Stimulated activated naive CD4-positive, alpha-beta T cell treated with Interleukin-2 at 50 U/mL for 16 hours (primary cell): ENCODE results near the gene ABCA9.
"Not testable (repeated sequence)": the region's sequence is repeated elsewhere in the genome, so short reads cannot be mapped to it uniquely, and the experiment has no call there.

Experiments used
- DNase-seq: peaks from one replicate; lab custom pipeline; 2025; lab: John Stamatoyannopoulos, UW

Gene ABCA9

DNA sequence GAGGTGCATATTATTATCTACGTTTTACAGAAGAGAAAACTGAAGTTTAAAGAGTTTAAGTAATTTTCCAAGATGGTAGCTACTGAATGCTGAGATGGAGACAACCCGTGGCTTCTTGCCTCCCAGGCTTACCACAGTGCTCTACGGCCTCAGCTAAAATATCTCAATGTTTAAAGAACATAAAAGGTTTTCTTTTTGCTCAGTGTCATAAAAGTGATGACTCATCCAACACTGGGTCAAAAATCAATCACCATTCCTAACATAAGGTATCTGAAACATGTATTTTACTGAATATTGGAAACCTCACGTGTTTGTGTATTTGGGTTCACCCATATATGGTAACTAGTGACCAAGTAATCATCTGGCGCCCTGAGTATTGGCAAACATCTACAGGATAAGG, 18.4 kb downstream of the ABCA9 start:
- no peak for DNase-seq

DNA sequence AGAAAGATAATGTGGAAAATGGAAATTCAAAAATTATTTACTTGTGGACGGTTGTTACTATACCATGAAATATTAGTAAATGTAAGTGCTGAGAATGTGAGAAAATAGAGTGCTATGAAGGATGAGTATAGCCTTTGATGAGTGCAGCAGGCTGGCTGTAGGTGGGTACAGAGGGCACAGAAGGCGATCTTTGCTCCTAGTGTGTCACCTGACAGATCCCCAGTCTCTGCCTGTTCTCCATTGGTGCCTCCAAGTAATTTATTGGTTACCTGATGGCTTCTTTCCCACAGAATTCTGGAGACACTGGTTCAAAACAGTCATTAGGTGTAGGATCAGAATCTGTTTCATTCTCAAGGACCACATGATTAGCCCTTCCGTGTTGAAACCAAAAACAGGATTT, 28.9 kb downstream of the ABCA9 start:
- DNase-seq, result no peak

DNA sequence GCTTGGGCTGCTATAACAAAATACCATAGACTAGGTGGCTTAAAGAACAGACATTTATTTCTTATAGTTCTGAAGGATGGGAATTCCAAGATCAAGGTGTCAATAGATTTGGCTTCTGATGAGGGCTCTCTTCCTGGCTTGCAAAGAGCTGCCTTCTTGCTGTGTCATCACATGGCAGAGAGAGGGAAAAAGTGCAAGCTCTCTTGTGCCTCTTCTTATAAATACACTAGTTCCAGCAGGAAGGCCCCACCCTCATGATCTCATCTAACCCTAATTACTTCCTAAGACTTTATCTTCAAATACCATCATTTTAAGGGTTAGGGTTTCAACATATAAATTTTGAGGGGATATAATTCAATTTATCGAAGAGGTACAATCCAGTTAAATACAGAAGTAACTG, 30.6 kb downstream of the ABCA9 start:
- no peak for DNase-seq

DNA sequence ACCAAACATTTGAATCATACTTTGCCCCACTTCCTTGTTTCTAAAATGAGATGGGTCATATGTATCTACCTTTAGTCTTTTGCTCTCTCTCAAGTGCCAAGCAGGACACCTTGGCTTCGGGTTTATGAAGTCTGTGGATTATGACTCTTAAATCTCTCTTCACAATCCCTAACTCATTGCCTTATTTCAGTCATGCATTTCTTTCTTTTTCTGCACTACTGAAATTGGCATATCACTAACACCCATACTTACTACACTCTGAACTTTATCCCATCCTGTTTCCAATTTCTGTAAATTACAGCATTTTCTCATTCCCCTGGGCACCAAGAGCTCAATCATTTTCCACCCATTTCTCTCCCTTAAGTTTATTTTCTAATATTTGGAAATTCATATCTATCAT, 42.0 kb downstream of the ABCA9 start:
- DNase-seq, result no peak

DNA sequence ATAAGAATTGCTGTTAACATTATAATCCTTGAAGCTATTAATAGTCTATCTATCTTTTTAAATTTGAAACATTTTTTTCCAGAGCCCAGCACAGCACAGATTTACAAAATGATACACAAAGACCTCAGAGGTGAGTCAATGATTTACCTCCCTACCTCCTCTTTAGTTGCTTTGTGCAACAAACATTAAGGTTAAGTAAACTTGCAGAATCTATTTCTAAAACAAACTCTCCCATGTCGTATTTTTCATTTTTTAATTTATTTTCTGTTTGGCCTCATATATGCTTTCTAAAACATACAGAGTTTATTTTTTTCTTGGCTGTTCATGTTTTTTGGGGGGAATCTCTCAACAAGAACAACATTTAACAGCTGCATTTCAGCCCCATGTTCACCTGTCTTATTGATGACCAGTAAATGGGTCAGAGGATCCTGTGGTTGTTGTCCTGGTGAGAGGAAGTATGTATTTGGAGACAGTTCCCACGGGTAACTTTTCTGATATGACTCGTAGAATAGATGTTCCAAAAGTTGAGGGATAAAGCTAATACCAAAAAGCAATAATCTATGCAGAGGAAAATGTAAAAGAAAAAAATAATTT, 42.6 kb downstream of the ABCA9 start:
- DNase-seq, result no peak

DNA sequence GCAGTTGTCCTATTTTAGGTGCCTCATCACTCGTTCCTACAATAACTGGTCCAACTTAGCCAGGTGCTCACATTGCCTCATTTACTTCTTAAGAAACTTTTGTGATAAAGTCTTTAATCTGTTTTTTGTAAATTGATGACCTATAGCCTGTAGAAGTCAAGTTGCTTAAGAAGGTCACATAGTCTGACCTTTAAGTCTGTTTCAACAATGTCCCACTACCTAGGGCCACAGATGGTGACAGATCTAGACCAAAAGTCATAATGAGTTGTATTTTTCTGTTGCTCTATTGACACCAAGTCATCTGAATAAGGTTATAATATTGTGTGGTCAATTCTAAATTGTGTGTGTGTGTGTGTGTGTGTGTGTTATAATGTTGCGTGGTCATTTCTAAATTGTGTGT, 45.1 kb downstream of the ABCA9 start:
- no peak for DNase-seq

DNA sequence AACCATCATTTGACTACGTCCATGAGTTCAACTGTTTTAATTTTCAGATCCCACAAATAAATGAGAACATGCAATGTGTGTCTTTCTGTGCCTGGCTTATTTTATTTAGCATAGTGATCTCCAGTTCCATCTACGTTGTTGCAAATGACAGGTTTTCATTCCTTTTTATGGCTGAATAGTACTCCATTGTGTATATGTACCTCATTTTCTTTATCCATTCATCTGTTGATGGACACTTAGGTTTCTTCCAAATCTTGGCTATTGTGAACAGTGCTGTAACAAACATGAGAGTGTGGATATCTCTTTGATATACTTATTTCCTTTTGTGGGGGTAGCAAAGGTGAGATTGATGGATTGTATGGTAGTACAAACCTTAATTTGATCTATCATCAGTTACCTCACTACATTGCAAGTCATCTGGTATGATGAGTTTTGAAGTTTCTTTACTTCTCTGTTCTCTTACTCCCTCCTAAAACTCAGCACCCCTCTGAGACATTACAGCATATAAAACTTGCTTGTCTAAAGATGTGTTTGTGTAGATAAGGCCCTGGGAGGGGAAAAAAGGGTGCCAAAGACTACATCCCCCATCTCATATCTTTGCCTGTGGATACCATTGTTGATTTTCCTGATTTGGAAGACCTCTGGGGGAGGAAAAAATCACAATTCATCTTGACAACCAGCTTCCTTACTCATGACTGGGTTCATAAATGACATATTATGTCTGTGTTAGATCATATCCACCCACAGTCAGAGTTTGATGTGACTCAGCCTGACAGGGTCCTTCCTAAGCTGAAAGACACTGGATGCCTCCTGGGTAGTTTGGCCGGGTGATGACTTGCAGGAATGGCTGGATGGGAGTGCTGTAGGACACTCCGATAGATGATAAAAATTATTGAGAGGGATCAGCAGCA, 47.6 kb downstream of the ABCA9 start:
- DNase-seq, result no peak

DNA sequence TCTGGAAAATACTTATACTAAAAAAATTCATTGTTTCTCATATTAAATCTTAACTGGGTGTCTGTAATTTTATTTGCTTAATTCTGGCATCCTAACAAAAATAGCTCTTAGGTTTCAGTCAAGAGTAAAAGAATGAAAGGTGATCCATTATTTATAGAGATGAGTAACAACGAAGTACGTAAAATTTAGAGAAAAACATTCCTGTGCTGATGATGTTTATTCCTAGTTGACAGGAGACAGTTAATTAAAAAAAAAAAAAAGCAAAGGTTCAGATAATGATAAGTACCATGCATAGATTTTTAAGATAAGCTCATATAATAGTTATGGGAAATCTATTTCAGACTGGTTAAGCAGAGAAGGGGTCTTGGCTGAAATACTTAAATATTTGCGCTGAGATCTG, 50.8 kb downstream of the ABCA9 start:
- DNase-seq, result no peak

DNA sequence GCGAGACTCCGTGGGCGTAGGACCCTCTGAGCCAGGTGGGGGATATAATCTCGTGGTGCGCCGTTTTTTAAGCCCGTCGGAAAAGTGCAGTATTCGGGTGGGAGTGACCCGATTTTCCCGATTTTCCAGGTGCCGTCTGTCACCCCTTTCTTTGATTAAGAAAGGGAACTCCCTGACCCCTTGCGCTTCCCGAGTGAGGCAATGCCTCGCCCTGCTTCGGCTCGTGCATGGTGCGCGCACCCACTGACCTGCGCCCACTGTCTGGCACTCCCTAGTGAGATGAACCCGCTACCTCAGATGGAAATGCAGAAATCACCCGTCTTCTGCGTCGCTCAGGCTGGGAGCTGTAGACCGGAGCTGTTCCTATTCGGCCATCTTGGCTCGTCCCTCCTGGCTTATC, 56.0 kb downstream of the ABCA9 start:
- DNase-seq, result not testable (repeated sequence)

DNA sequence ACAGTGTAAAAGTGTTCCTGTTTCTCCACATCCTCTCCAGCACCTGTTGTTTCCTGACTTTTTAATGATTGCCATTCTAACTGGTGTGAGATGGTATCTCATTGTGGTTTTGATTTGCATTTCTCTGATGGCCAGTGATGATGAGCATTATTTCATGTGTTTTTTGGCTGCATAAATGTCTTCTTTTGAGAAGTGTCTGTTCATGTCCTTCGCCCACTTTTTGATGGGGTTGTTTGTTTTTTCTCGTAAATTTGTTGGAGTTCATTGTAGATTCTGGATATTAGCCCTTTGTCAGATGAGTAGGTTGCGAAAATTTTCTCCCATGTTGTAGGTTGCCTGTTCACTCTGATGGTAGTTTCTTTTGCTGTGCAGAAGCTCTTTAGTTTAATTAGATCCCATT, 61.0 kb downstream of the ABCA9 start:
- not testable (repeated sequence) for DNase-seq

DNA sequence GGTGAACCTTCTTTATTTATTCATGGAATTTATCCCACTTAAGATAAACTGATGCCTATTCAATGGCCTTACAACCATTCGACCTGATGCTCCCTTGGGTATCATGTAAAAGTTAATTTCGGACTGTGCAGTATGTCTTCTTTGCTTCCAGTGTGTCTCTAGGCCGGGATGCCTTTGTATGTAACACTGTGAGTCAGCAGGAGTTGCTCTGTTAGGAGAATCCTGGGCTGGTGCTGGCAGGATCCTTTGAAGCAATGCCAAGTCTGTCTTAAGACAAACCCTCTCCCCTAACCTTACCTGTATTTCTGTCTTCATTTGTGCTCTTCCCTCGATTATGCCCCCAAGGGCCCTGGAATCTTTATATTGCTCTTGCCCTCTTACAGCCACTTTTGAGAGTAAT, 67.6 kb downstream of the ABCA9 start:
- DNase-seq, result no peak

DNA sequence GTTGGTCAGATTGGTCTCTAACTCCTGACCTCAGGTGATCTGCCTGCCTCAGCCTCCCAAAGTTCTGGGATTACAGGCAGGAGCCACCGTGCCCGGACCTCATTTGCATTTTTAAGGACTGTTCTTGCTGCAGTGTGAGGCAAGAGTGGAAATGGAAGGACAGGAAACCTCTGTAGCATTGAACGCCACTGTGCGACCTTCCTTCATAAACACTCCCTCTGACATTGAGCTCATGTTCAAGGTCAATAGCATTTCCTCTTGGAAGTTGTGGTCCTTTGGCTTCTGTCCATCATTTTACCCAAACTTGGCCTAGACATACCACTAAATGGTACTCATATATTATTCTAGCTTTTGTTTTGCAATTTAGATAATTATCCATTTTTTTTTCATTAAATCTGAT, 72.8 kb downstream of the ABCA9 start:
- no peak for DNase-seq

DNA sequence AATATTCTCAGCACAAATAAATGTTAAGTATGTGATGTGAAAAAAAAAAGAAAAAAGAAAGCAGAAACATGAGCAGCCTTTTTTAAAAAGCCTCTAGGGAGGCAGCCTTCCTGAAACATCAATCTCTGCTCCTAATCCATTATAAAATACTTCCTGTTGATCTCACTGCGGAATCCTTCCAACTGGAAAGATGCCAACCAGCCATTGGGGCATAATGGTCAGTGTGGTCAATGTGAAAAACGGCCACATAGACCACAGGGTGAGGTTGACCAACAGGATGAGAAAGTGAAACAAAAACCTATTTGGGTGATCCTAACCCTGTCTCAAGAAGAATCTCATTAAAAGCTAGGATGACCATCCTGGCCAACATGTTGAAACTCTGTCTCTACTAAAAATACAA, 79.4 kb downstream of the ABCA9 start:
- no peak for DNase-seq

DNA sequence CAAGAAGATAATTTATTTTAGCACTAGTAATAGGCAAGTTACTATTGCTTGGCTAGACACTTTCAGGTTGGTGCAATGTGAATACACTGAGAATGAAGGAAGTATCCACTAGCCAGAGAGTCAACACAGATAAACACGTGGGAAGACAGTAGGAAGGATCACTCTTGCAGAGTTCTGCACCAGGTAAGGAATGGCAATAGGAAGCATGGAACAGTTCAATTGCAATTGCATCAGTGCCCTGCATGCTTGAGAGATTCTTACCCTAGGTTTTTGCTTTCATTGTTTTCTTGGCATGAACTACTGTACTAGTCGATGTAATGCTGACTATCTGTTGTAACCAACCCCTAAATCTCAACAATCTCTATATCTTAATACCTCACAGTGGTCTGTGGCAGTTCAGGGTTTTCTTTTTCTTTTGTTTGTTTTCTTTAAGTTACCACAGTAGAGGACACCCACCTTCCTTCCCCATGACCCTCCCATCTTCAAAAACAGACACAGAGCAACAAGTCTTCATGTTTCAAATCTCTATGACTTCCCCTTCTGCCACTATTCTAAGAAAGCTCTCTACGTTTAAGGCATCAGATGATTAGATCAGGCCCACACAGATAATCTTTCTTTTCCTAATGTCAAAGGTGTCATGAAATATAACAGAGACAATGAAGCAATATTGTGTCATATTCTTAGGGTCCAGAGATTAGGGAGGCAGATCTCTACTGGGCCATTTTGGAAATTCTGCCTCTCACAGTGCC, 87.5 kb downstream of the ABCA9 start:
- DNase-seq, result no peak

DNA sequence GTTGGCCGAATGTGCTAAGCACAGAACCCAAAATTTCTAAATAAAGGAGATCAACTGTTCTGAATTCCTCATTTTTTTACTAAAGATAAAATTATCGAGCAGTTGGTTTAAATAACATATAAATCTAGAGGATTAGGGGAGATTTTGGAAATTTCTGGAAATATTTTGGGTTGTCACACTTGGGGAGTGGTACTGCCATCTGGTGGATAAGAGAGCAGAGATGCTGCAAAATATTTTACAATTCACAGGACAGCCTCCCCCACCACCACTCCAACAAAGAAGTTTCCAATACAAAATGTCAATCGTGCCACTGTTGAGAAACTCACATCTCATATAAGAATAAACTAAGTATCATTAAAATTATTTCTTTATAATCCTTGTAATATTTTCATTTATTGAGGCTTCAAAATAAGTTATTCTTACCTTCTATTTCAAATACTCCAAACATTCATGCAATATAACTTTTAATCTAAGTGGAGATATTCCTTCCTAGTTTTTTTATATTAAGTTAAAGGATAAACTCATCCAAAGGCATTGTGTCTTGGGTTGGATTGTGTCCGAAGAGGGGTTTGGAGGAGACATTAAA, 88.5 kb downstream of the ABCA9 start:
- DNase-seq, result no peak

DNA sequence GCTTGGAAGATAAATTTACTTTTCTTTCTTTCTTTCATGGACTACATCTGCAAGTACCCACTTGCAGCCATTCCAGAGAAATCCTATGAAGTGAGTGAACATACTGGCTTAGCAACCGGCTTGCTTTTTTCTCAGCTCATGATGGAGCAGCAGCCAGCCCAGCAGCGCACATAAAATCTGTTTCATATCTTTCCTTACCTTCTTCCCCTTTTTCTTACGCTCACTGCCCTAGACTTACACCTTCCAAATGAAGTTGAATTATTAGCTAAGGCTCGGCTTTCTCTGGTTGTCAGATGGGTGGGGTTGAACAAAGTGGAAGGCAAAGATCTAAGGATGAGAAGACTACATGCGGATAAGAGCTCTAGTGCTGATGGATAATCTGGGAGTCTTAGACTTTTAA, 91.6 kb downstream of the ABCA9 start:
- no peak for DNase-seq

DNA sequence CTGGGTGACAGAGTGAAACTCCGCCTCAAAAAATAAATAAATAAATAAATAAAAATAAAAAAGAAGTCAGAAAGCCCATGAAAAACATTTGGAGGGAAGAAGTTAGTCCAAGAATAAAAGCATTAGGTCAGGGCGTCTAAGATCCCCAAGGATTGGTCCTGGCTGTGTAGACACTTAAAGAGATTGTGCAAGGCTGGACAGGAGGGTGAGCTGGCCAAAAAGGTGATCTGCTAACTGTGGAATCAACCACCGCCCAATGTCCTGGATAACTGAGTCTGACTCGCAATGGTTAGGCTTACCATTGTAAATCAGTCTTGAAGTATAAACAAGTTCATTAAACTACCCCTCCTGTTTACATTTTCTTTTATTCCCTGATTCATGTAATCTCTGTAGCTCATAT, 96.8 kb downstream of the ABCA9 start:
- DNase-seq, result no peak

DNA sequence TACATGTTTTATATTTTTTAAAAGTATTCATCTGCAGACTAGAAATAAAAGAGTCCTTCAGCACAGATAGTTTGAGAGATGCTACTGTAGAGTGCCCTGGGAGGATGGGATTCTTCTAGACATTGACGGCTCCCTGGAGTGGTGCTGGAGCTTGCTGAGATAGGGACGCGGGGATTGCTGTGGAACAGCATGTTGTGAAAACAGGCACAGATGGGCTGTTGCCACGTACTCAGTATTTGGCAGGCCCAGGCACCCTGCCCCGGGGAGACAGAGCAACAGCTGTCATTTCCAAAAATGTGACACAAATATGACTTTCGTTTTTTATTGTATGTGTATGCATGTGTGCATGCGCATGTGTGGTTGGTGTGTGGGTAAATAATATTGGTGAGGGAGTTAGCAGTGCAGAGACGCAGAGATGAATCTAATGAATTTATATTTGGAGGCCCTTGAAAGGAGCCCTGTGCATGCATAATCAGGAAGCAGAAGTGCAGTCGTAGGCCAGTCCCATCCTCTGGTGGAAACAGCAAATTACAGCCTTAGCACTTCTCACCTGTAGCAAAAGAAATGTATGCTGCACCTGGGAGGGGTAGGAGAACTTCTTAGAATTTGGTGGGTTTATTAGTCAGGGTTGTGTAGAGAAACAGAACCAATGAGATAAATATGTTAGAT, 99.4 kb downstream of the ABCA9 start:
- no peak for DNase-seq

DNA sequence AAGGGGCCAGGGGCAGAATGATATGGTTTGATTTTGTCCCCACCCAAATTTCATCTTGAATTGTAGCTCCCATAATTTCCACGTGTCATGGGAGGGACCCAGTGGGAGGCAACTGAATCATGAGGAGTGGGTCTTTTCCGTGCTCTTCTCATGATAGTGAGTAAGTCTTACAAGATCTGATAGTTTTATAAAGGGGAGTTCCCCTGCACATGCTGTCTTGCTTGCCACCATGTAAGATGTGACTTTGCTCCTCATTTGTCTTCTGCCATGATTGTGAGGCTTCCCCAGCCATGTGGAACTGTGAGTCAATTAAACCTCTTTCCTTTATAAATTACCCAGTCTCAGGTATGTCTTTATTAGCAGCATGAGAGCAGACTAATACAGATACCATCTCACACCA, 101.6 kb downstream of the ABCA9 start:
- DNase-seq, result not testable (repeated sequence)

DNA sequence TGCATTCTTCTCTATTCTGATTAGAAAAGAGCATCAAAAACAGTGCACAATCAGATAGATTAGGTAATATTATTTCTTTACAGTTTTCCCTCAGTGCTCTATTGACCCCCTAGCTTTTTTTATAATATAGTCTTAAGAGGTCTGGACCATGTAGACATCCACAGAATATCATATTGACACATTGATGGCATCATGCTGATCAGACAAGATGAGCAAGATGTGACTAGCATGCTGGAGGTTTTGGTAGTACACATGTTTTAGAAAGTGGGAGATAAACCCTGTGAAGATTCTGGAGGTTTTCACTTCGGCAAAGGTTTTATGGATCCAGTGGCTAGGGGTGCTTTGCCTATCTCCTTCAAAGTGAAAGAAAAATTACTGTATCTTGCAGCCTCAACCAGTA, 102.8 kb downstream of the ABCA9 start:
- no peak for DNase-seq

DNA sequence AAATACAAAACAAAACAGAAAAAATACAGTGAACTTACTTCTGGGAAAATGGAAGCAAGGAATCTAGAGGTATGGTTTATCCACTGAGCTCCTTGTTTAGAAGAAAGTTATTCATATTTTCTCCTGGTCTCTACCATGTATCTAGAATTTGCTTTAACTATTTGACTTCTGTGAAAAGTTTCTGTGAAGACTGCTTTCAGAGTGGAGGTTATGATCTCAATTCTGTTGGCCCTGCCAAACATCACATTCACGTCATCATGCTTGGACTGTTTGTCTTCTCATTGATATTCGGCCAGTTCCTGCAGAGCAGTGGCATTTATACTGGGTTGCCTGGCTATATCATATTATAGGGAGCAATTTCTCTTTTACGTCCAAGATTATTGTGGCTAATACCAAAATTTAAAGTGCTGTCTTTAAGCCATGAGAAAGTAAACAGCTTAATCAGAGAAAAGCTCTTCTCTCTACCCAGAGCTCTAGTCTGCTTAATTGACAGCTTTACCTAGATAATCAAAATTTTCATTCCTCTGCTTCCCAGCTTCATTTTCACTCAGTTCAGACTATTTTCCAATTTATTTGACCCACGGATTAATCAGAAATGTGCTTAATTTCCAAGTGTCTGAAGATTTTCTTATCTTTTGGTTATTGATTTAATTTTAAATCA, 105.4 kb downstream of the ABCA9 start, which contains the start of gene ABCA8:
Gene ABCA8, minus strand, starts transcription at position 212 of the 661 bp plus-strand sequence. CDS start 13,358 bp downstream, outside the sequence.
- DNase-seq, result no peak
